ENCODE measurements around the gene MAPK14.
"Not testable (repeated sequence)": the region's sequence is repeated elsewhere in the genome, so short reads cannot be mapped to it uniquely, and the experiment has no call there.

Gene MAPK14

DNA sequence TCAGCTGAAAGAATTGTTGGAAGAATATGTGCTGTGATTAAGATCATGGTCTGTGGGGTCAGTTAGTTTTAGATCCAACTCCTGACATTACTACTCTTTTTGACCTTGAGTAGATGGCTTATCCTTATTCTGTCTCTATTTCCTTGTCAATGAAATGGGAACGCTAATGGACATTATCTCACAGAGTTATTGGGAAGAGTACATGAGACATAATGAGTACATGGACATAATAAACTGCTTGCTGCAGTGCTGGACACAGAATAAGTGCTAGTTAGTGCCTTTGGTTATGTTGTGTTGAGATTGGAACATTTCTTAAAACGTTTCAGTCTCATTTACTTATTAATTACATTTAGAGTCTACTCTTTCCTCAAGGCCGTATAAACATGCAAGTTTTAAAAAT lies 42.6 kb downstream of the MAPK14 start:
- no peak for DNase-seq

DNA sequence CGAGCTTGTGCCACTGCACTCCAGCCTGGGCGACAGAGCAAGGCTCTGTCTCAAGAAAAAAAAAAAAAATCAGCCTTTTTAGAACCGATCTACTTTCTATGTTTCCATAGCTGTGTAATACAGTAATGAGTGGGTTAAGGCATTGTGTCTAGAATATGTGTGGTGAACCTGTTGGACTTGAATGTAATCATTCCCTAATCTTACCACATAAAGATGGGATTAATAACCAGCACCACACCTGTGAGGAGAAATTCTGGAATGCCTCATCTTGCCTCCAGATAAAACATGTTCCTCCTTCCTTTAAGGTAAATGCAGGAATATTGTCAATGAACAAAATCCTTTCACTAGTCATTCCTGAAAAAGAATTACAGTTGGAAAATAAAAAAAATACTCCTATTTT lies 43.7 kb downstream of the MAPK14 start:
- DNase-seq, result no peak

DNA sequence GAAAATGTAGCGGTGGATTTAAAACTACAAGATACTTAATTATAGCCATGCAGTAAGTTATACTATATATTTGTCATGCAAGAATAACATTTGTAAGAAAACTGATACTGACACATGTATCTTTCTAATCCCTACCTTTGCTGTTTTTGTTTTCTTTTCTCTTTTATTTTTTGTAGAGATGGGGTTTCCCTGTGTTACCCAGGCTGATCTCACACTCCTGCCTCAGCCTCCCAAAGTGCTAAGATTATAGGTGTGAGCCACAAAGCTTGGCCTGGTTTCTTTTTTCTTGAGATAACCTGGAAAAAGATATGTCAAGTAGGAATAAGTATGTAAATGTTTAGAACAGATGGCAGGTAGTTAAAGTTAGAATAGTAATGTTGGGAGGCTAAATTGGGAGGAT lies 44.1 kb downstream of the MAPK14 start:
- no peak for DNase-seq

DNA sequence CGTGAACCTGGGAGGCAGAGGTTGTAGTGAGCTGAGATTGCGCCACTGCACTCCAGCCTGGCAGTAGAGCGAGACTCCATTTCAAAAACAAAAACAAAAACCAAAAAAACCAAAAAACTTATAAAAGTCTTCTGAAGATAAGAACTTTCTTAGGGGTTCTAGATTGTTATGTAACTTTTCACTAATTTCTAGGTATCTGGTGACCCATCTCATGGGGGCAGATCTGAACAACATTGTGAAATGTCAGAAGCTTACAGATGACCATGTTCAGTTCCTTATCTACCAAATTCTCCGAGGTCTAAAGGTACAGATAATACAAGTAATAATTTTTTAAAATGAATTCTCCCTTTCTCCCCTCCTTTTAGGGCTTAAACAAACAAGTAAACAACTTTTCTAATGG lies 45.1 kb downstream of the MAPK14 start:
- no peak for DNase-seq

DNA sequence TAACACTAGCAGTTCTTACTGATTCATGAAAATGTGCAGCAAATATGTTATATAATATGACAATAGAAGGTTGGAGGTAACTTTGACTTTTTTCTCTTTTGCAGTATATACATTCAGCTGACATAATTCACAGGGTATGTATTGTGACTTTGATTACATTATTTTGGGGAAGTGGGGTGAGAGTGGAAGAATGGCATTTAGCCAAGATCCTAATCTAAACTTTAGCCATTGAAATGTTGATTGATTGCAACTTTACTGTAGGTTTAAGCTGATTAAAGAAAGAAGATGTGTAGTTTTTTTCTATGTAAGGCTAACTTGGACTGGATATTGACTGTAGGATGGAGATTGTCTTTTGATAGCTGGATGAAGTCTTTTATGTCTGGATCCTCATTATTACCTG lies 46.0 kb downstream of the MAPK14 start:
- no peak for DNase-seq

DNA sequence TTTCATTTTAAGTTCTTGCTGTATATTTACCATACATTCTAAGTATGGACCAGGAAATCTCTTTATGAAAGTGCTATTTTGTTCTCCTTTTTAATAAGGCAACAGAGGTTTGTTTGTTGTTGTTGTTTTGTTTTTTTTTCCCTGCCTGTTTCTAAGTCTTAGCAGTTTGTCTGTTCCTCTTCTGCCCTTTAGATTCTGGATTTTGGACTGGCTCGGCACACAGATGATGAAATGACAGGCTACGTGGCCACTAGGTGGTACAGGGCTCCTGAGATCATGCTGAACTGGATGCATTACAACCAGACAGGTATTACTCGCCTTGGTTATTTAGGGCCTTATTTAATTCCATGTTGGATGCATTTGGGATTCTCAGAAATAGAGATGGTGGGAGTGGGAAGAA lies 48.0 kb downstream of the MAPK14 start:
- no peak for DNase-seq

DNA sequence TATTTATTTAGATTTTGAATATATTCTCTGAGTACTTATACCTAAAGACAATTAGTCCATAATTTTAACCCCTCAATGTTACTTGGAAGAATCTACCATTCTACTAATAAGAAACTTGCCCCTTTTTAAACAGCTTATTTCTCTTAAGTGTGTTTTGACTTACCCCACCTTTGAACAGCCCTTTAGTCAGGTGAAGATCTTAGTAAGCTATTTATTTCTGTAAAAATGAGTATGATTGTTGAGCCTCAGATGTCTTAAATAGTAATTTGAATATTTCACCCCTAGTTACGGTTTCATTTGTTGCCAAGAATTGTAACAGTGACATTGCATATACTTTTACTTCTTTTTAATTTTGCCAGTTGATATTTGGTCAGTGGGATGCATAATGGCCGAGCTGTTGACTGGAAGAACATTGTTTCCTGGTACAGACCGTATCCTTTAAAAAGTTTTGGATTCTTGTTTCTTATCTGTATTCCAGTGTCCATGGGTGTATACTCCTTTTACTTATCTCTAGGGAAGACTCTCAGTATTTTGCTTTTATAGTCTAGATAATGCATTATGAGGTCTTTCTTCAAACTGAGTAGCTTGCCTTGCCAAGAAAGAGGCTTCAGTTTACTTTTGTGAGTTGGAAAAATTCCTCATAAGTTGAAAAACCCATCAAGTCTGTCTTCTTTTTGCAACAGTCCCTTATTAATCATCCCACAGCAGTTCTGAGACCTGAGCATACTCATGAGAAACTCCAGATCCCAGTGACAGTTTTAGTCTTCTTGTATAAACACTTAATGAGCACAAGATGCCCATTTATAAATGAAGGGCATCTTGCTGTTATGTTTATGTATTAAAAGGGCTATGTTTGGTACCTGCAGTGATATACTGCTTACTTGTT lies 48.8 kb downstream of the MAPK14 start:
- no peak for DNase-seq

DNA sequence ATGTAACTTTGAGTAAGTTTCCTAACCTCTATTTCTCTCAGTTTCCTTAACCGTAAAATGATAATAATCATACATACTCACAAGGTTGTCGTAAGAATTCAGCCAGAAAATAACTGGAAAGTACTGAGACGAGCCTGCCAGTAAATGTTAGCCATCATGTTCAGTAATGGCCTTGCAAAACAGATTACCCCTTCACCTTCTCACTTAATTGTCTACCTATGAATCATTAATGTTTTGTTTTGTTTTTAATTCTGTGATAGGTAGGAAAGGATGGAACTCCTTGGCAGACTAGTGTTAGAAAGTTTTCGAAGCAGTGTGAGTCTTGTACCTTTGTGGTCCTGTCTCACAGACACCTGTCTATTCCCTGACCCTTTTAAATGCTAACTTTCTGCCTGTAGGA lies 50.6 kb downstream of the MAPK14 start:
- no peak for DNase-seq

DNA sequence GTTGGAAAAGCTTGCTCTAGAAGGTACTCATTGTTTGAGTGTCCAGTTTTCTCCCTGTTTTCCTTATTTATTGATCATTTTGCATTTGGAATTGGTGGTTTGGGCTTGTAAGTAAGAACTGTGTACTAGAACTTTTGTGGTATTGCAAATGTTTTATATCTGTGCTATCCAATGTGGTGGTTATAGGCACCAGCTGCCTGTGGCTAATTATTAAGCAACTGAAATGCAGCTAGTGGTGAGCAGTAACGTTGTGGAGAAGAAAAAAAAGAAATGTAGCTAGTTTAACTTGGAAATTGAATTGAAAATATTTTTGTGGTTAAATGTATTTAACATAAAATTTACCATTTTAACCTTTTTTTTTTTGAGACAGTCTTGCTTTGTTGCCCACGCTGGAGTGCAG lies 52.0 kb downstream of the MAPK14 start:
- DNase-seq, result no peak

DNA sequence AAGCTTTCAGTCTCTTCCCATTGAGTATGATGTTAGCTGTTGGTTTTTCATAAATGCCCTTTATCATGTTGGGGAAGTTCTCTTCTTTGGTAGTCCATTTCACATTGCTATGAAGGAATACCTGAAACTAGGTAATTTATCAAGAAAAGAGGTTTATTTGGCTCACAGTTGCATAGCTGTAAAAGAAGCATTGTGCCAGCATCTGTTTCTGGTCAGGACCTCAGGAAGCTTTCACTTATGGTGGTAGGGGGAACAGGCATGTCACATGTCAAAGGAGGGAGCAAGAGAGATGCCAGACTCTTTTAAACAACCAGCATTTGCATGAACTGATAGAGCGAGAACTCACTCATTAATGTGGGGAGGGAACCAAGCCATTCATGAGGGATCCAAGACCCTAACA lies 54.7 kb downstream of the MAPK14 start:
- no peak for DNase-seq

DNA sequence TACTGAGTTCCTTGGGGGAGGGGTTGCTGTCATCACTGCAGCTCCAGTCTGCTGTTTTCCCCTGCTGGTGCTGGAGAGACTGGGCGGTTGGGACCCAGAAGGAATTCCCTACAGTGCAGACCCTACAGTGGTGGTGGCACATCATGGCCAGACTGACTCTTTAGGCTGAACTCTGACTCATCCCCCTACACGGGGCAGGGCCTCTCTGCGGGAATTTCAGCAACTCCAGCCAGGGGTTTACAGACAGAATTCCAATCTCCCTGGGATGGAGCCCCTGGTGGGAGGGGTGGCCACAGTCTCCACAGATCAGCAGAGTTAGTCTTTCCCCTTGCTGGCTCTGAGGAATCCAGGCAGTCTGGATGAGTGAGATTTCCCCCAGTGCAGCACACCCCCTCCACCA lies 55.8 kb downstream of the MAPK14 start:
- no peak for DNase-seq

DNA sequence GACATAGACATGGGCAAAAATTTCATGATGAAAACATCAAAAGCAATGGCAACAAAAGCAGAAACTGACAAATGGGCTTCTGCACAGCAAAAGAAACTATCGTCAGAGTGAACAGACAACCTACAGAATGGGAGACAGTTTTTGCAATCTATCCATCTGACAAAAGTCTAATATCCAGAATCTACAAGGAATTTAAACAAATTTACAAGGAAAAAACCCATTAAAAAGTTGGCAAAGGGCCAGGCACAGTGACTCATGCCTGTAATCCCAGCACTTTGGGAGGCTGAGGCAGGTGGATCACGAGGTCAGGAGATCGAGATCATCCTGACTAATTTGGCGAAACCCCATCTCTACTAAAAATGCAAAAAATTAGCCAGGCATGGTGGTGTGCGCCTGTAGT lies 60.6 kb downstream of the MAPK14 start:
- not testable (repeated sequence) for DNase-seq

DNA sequence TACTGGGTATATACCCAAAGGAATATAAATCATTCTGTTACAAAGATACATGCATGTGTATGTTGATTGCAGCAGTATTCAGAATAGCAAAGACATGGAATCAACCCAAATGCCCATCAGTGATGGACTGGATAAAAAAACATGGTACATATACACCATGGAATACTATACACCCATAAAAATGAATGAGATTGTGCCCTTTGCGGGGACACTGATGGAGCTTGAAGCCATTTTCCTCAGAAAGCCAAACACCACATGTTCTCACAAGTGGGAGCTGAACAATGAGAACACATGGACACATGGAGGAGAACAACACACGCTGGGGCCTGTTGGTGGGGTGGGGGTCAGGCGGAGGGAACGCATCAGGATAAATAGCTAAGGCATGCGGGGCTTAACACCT lies 61.4 kb downstream of the MAPK14 start:
- no peak for DNase-seq

DNA sequence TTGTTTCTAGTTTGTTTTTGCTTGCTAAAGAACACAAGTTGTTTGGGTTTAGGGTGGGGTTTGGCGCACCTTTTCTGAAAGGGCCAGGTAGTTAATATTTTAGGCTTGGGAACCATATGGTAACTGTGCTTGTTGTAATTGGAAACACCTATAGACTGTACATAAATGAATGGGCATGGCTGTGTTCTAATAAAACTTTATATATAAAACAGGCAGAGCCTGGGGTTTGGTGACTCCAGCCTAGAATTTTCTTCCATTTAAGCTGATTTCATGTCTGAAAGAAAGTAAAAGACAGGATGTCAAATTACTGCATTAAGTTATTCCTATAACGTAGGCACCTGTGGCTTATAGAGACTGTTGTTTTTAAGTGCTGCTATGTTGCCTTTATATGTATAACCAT lies 66.6 kb downstream of the MAPK14 start:
- DNase-seq, result no peak

DNA sequence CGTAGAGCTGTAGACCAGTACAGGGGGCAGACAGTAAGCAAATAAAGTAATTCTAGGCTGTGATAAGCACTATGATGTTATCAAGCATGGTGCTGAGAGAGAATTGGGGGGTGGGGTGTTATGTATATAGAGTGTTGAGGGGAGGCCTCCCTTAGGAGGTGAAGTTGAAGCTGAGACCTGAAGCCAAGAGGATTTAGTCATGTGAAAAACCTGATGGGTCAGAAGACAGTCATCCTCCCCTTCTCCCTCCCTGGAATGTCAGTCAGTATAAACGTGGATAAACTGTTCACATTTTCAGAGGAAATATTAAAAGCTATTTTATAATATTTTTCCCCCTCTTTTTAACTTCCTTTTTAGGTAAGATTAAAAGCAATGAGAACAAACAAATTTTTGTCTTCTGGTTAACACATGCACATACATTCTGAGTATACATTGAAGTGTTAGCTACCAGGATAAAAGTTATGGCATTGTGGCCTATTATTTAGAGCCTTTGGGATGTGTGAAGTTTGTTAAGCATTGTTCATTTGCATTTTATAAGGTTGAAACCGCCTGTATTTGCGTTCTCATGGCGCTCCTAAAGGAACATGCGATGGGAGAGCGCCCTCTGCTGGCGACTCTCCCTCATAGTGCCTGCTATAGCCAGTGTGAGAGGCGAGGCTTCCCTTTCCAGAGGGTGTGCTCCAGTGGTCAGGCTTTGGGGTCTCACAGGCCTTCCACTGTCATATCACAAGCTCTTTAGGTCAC lies 67.3 kb downstream of the MAPK14 start:
- DNase-seq, result peak; percentile 29

DNA sequence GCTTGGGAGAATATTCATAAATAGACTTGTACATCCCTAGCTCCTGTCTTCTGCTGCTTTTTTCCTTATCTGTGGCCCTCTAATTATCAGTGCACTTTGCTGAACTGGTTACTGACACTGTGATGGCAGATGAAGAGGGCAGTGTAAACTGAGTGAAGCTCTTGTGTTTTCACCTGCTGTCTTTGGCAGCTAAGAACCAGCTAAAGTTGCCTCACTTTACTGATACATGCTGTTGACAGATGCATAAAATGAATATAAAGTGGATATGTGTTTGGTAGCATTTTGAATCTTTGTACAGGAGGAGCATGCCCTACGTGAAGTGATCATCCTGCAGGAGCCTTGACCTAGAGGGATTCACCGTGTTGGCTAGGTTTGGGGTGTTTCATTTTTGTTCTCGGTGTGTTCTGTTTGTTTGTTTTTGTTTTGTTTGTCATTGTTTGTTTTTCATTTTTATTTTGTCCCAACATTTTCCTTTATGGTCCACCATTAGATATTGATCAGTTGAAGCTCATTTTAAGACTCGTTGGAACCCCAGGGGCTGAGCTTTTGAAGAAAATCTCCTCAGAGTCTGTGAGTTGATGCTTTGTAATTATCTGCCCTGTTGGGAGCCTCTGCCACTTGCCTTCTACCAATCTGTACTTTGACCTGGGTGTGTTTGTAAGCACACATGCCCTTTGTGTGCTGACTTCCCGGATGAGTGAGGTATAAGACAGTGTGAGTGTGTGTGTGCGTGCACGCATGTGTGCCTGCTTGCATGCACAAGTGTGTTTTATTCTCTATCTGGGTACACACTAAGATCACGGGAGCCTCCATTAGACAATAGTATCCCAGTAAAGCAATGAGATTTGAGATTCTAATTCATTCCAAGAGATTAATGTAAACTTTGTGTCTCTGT lies 68.1 kb downstream of the MAPK14 start:
- no peak for DNase-seq

DNA sequence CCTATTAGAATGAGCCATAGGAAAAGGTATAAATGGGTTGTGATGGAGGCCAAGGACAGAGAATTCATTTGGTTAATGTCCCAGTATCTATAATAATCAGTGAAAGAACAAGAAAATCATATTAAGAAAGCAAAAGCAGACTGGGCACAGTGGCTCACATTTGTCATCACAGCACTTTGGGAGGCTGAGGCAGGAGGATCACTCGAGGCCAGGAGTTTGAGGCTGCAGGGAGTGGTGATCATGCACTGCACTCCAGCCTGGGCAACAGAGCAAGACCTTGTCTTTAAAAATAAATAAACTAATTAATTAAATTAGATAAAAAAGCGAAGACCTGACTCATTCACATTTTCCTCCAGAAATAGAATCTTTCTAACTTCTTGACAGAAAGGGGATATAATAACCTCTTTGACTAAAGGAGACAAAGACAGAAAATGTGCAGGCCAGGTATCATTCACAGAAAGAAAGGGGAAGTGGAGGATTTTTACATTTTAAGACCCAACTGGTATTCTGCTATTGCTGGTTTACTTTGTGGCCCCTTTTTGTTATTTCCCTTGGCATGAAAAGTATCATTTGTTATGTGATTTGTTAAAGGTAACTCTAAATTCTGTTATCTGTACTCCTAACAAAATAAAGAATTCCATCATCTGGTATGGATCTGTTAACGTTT lies 70.8 kb downstream of the MAPK14 start:
- DNase-seq, result no peak

DNA sequence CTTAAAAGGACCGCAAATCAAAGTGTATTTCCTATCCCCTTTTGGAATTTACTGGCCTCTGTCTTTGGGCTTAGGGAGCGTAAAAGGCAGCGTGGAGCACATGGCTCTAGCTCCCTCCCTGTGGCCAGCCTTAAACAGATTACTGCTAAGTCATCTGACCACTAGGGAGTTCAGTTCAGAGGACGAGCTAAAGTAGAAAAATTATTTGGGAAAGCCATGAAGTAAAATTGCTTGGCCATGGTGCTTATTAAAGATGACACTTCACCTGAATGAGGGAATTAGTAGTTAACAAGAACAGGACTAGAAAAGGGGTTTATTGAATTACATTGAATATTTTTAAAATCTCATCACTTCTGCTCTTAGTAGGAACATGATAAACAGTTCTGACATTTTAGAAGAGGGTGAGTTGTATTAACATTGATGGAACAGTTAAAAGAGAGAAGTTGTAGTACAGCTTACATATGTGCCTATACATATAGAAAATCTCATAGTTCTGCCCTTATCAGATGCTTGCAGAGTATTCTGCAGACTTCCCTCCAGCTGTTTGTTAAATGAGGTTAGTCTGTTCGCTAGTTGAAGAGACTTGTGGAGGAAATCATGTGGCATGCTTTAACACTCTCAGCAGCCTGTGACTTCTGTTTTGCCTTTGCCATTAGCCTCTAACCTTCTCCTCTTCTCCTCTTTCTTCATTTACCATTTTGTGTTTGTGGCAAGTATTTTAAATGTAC lies 71.5 kb downstream of the MAPK14 start:
- DNase-seq, result no peak

DNA sequence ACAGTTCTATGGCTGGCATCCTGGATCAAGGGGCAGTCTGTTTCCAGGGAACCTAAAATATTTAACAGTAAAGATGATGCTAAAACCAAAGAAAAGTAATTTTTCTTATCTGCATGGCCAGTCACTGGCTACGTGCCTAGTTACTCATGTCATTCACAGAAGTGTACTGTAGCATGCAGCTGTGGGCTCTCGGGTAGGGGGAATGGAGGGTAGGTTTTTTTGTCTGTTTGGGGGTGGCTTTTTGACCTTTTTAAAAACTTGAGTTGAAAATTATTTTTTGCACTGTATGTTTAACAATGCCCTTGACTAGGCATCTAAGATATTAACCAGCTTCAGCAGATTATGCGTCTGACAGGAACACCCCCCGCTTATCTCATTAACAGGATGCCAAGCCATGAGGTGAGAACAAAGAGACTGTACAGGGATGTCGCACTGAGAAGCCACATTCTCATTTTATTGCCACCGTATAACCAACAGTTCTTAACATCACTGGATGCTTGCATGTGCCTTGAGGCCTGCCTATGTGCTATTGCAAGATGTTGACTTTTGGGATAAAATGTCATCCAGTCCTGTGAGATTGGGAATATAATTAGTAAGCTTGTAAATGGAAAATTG lies 72.4 kb downstream of the MAPK14 start:
- no peak for DNase-seq

DNA sequence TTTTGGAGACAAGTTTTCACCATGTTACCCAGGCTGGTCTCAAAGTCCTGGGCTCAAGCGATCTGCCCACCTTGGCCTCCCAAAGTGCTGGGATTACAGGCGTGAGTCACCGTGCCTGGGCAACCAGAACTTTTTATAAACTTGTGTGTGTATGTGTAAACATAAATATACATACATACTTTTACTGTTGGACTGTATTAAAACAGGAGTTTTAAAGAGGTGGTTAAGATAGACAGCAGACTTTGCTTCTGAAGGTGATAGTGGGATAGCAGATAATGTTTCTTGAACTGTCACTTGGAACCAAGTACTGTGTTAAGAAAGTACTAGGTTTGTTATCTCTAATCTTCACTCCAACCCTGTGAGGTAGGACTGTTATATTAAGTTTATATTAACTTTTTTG lies 74.1 kb downstream of the MAPK14 start:
- no peak for DNase-seq

DNA sequence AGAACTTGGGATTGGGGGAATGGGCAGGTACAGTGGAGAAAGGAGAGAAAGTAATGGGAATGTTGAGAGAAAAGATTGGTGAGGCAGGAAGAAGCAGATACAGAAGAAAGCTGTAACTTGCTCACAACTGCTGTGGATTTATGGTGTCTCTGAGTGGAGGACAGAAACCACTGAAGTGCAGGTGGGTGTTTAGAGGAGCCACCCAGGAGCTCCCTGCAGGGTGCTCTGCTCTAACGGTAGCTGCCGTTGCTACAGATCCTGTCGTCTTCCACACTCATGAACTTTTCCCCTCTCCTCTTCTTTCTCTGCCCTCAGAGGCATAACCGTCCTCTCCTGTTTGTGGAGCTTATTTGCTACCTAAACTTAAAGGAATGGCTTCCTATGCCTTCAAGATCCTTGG lies 75.2 kb downstream of the MAPK14 start:
- DNase-seq, result no peak

DNA sequence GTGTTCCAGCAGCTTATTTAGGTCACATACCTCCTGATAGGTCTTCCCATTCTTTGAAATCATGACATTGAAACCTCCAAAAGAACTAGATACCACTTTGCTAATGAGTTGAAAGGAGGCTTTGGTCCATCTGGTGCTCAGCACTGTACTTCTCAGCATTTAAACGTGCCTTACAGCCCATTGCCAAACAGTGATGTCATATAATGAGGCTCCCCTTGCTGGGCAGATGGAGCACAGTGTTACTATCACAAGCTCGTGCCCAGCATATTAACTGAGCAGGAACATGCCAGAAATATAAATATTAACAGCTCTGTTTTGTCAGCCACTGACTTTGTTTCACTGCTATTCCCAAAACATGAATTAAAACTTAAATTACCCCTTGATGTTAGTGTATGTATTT lies 77.2 kb downstream of the MAPK14 start:
- DNase-seq, result no peak
